IPS-11a (cell line): ENCODE data around the gene SLC23A2.
"Not testable (repeated sequence)": the region's sequence is repeated elsewhere in the genome, so short reads cannot be mapped to it uniquely, and the experiment has no call there.

Experiments used
- H3K4me3 ChIP-seq: one replicate; pipeline ENCODE4 v1.5.1; 2013; ENCODE audit warnings: low read depth, low read length, control low read depth

SLC23A2 gene

GRCh38 chr20:4937407-4938319, 63.6 kb downstream of the SLC23A2 start:
- H3K4me3 ChIP-seq = no peak overlapping the region

GRCh38 chr20:4936851-4937406, 64.4 kb downstream of the SLC23A2 start:
- H3K4me3 ChIP-seq = no peak overlapping the region

GRCh38 chr20:4936392-4936850, 64.9 kb downstream of the SLC23A2 start:
- no peak overlapping the region for H3K4me3 ChIP-seq

- H3K4me3 ChIP-seq = no peak overlapping the region
These were observed 69.2 kb downstream of the SLC23A2 start for GRCh38 chr20:4932061-4932460.

GRCh38 chr20:4929686-4930397, 71.5 kb downstream of the SLC23A2 start:
- no peak overlapping the region for H3K4me3 ChIP-seq

- no peak overlapping the region for H3K4me3 ChIP-seq
These were observed 74.7 kb downstream of the SLC23A2 start for GRCh38 chr20:4926531-4927156.

GRCh38 chr20:4925842-4926530, 75.3 kb downstream of the SLC23A2 start:
- H3K4me3 ChIP-seq = no peak overlapping the region

GRCh38 chr20:4924446-4924845, 76.9 kb downstream of the SLC23A2 start:
- no peak overlapping the region for H3K4me3 ChIP-seq

GRCh38 chr20:4924032-4924431, 77.3 kb downstream of the SLC23A2 start:
- H3K4me3 ChIP-seq = no peak overlapping the region

- no peak overlapping the region for H3K4me3 ChIP-seq
These were observed 79.1 kb downstream of the SLC23A2 start for GRCh38 chr20:4922186-4922585.

- not testable (repeated sequence) for H3K4me3 ChIP-seq
These were observed 80.0 kb downstream of the SLC23A2 start for GRCh38 chr20:4921271-4921670.

GRCh38 chr20:4920655-4921054, 80.7 kb downstream of the SLC23A2 start:
- no peak overlapping the region for H3K4me3 ChIP-seq

- no peak overlapping the region for H3K4me3 ChIP-seq
These were observed 81.2 kb downstream of the SLC23A2 start for GRCh38 chr20:4920131-4920530.

- H3K4me3 ChIP-seq = no peak overlapping the region
These were observed 82.1 kb downstream of the SLC23A2 start for GRCh38 chr20:4919047-4919704.

- no peak overlapping the region for H3K4me3 ChIP-seq
These were observed 82.8 kb downstream of the SLC23A2 start for GRCh38 chr20:4918473-4918872.

GRCh38 chr20:4916971-4917881, 84.1 kb downstream of the SLC23A2 start:
- no peak overlapping the region for H3K4me3 ChIP-seq

- H3K4me3 ChIP-seq = no peak overlapping the region
These were observed 88.2 kb downstream of the SLC23A2 start for GRCh38 chr20:4913147-4913546.

GRCh38 chr20:4912380-4913142, 88.7 kb downstream of the SLC23A2 start:
- H3K4me3 ChIP-seq = no peak overlapping the region
